ENCODE results near the gene AGXT2. TPM values are rescaled to one million over a fixed set of nuclear protein-coding genes. Genes with fewer than 3 reads are reported as not detected.
"Not testable (repeated sequence)": the region's sequence is repeated elsewhere in the genome, so short reads cannot be mapped to it uniquely, and the experiment has no call there.

Gene AGXT2
- total RNA-seq, 1 experiment from 2014 or later = not detected

GRCh38 chr5:35035929-35036328 is 11.8 kb downstream of the AGXT2 start:
- BruUV-seq (replicated peaks); H3K79me2 ChIP-seq (ENCODE audit: insufficient read depth, low read length); ATAC-seq; H3K4me2 ChIP-seq (ENCODE audit: low read length); CTCF ChIA-PET; H3K9me2 ChIP-seq (ENCODE audit: insufficient read depth); H3K9ac ChIP-seq (ENCODE audit: low read length); H3K36me3 ChIP-seq (ENCODE audit: control insufficient read depth in 1 of 2, insufficient read depth in 2 of 2, low read length in 2 of 2); RAD21 ChIA-PET (ENCODE audit: low non-redundant PET in 1 of 2, low total read pairs in 2 of 2, uncharacterized antibody in 2 of 2, unreplicated experiment in 2 of 2); intact Hi-C loops (cut with micrococcal nuclease); H4K20me1 ChIP-seq (ENCODE audit: insufficient read depth); DNase-seq (ENCODE audit: low read depth, low spot score); H3K27ac ChIP-seq (ENCODE audit: low read depth, low read length); H3K4me3 ChIP-seq (replicated peaks in 1 of 2; ENCODE audit: low read depth in 1 of 2, low read length in 2 of 2); POLR2A ChIA-PET; H3K9me3 ChIP-seq (ENCODE audit: control insufficient read depth in 1 of 2, insufficient read depth in 1 of 2, low read depth in 1 of 2, low read length in 2 of 2); H3K4me1 ChIP-seq (ENCODE audit: control insufficient read depth in 1 of 2, insufficient read depth in 2 of 2, low read length in 2 of 2); H2AFZ ChIP-seq (ENCODE audit: low read depth, low read length, poor library complexity, severe bottlenecking): not testable (repeated sequence)
- H3K27me3 ChIP-seq (ENCODE audit: insufficient read depth, low read length) = peaks cover 79% of the 10 kb centered on the region

GRCh38 chr5:35035271-35035670 is 12.5 kb downstream of the AGXT2 start:
- ChIA-PET CTCF (no interaction called here), RAD21 (ENCODE audit: low non-redundant PET in 1 of 2, low total read pairs in 2 of 2, uncharacterized antibody in 2 of 2, unreplicated experiment in 2 of 2) (no interaction called here), POLR2A (no interaction called here)
- intact Hi-C loops (cut with micrococcal nuclease) = no loop called here
- H3K4me2 ChIP-seq (ENCODE audit: low read length) = no peak overlapping the region
- no TSS peak for BruUV-seq (replicated peaks)
- H3K27ac ChIP-seq (ENCODE audit: low read depth, low read length) = no peak overlapping the region
- no peak overlapping the region for H2AFZ ChIP-seq (ENCODE audit: low read depth, low read length, poor library complexity, severe bottlenecking)
- TF ChIP-seq MAX (IDR thresholded peaks at IDR 0.05) (no peak), YY1 (IDR thresholded peaks at IDR 0.05; ENCODE audit: extremely low read depth, insufficient replicate concordance, low read depth, low read length) (no peak)
- H3K9me2 ChIP-seq (ENCODE audit: insufficient read depth) = no peaks in the 10 kb centered on the region
- no peaks in the 10 kb centered on the region for H3K4me1 ChIP-seq (ENCODE audit: control insufficient read depth in 1 of 2, insufficient read depth in 2 of 2, low read length in 2 of 2)
- H3K79me2 ChIP-seq (ENCODE audit: insufficient read depth, low read length) = no peaks in the 10 kb centered on the region
- H3K9me3 ChIP-seq (ENCODE audit: control insufficient read depth in 1 of 2, insufficient read depth in 1 of 2, low read depth in 1 of 2, low read length in 2 of 2) = no peaks in the 10 kb centered on the region
- no peaks in the 10 kb centered on the region for H4K20me1 ChIP-seq (ENCODE audit: insufficient read depth)
- DNase-seq (ENCODE audit: low read depth, low spot score) (no peak), ATAC-seq (no peak)
- H3K9ac ChIP-seq (ENCODE audit: low read length) = no peak overlapping the region
- no peak overlapping the region for H3K4me3 ChIP-seq (replicated peaks in 1 of 2; ENCODE audit: low read depth in 1 of 2, low read length in 2 of 2)
- peaks cover 73% of the 10 kb centered on the region for H3K27me3 ChIP-seq (ENCODE audit: insufficient read depth, low read length)
- no peaks in the 10 kb centered on the region for H3K36me3 ChIP-seq (ENCODE audit: control insufficient read depth in 1 of 2, insufficient read depth in 2 of 2, low read length in 2 of 2)

GRCh38 chr5:35032356-35032755 is 15.4 kb downstream of the AGXT2 start:
- no peak overlapping the region for H2AFZ ChIP-seq (ENCODE audit: low read depth, low read length, poor library complexity, severe bottlenecking)
- ATAC-seq = no peak
- H3K4me3 ChIP-seq (replicated peaks in 1 of 2; ENCODE audit: low read depth in 1 of 2, low read length in 2 of 2) = no peak overlapping the region
- RAD21 ChIA-PET (ENCODE audit: low non-redundant PET in 1 of 2, low total read pairs in 2 of 2, uncharacterized antibody in 2 of 2, unreplicated experiment in 2 of 2) = no interaction called here
- no peaks in the 10 kb centered on the region for H4K20me1 ChIP-seq (ENCODE audit: insufficient read depth)
- intact Hi-C loops (cut with micrococcal nuclease) = no loop called here
- POLR2A ChIA-PET = no interaction called here
- no peaks in the 10 kb centered on the region for H3K4me1 ChIP-seq (ENCODE audit: control insufficient read depth in 1 of 2, insufficient read depth in 2 of 2, low read length in 2 of 2)
- no peaks in the 10 kb centered on the region for H3K9me3 ChIP-seq (ENCODE audit: control insufficient read depth in 1 of 2, insufficient read depth in 1 of 2, low read depth in 1 of 2, low read length in 2 of 2)
- CTCF ChIA-PET = interaction anchor here (0.7 kb wide), 1 partner anchor 29 kb away, joined by 3 read pairs; no protein-coding TSS in a partner anchor
- H3K79me2 ChIP-seq (ENCODE audit: insufficient read depth, low read length) = no peaks in the 10 kb centered on the region
- H3K9ac ChIP-seq (ENCODE audit: low read length) = no peak overlapping the region
- H3K27me3 ChIP-seq (ENCODE audit: insufficient read depth, low read length) = peaks cover 65% of the 10 kb centered on the region
- H3K4me2 ChIP-seq (ENCODE audit: low read length) = no peak overlapping the region
- BruUV-seq (replicated peaks) = no TSS peak
- H3K9me2 ChIP-seq (ENCODE audit: insufficient read depth) = no peaks in the 10 kb centered on the region
- DNase-seq (ENCODE audit: low read depth, low spot score) = no peak
- no peaks in the 10 kb centered on the region for H3K36me3 ChIP-seq (ENCODE audit: control insufficient read depth in 1 of 2, insufficient read depth in 2 of 2, low read length in 2 of 2)
- TF ChIP-seq ZBTB33 (IDR thresholded peaks at IDR 0.05; ENCODE audit: extremely low read depth, insufficient replicate concordance, low read length) (no peak), ELF1 (IDR thresholded peaks at IDR 0.05; ENCODE audit: borderline replicate concordance, low read depth) (no peak), EZH2 (IDR thresholded peaks at IDR 0.05) (no peak), POLR2AphosphoS5 (IDR thresholded peaks at IDR 0.05; ENCODE audit: low read depth, low read length) (no peak), ATF3 (IDR thresholded peaks at IDR 0.05) (no peak), CBX3 (IDR thresholded peaks at IDR 0.05; ENCODE audit: low read depth) (no peak), SIN3A (IDR thresholded peaks at IDR 0.05; ENCODE audit: low read depth) (no peak), YY1 (IDR thresholded peaks at IDR 0.05; ENCODE audit: extremely low read depth, insufficient replicate concordance, low read depth, low read length) (no peak)
- no peak overlapping the region for H3K27ac ChIP-seq (ENCODE audit: low read depth, low read length)

Measured in HCT116 (cell line).